DOHH2 (cell line): ENCODE data around the gene INTS6L.
A peak's percentile ranks its signal among the peaks of the same experiment; 100 is the strongest.
"Not testable (repeated sequence)": the region's sequence is repeated elsewhere in the genome, so short reads cannot be mapped to it uniquely, and the experiment has no call there.

ENCODE experiments used
- H3F3A ChIP-seq: fragments of 200-600 bp; sonication (generic), shearing (Covaris generic); 2 replicates; pipeline ENCODE4 v1.6.0; 2016; ENCODE audit warnings: antibody characterized with exemption, mild to moderate bottlenecking; ENCODE audit not compliant: control insufficient read depth, insufficient read depth
- H3K27ac ChIP-seq: fragments of 200-600 bp; sonication (generic); 2 replicates; pipeline ENCODE4 v1.5.1; 2014; ENCODE audit warnings: low read depth, mild to moderate bottlenecking, low read length, moderate library complexity
- H3K27me3 ChIP-seq: fragments of 200-600 bp; sonication (generic); 2 replicates; pipeline ENCODE4 v1.6.1; 2014; ENCODE audit warnings: mild to moderate bottlenecking, low read length, mixed read lengths; ENCODE audit not compliant: control insufficient read depth
- H3K36me3 ChIP-seq: fragments of 200-600 bp; sonication (generic); 2 replicates; pipeline ENCODE4 v1.6.1; 2014; ENCODE audit warnings: mild to moderate bottlenecking, low read length, moderate library complexity, mixed read lengths; ENCODE audit not compliant: control insufficient read depth
- H3K4me1 ChIP-seq: fragments of 200-600 bp; sonication (generic); 2 replicates; pipeline ENCODE4 v1.6.1; 2014; ENCODE audit warnings: mild to moderate bottlenecking, low read length, mixed read lengths; ENCODE audit not compliant: control insufficient read depth
- H3K4me2 ChIP-seq: fragments of 200-600 bp; sonication (generic); 2 replicates; pipeline ENCODE4 v1.6.0; 2014; ENCODE audit warnings: mild to moderate bottlenecking, low read length, moderate library complexity
- H3K4me3 ChIP-seq: fragments of 200-600 bp; sonication (generic); 2 replicates; pipeline ENCODE4 v1.5.1; 2014; ENCODE audit warnings: mild to moderate bottlenecking, low read length, mixed read lengths
- H3K79me2 ChIP-seq: fragments of 200-600 bp; sonication (generic); 2 replicates; pipeline ENCODE4 v1.6.1; 2014; ENCODE audit warnings: mild to moderate bottlenecking, low read length, mixed read lengths; ENCODE audit not compliant: control insufficient read depth
- H3K9me2 ChIP-seq: fragments of 200-600 bp; sonication (generic); replicated peaks from 2 replicates; pipeline ENCODE4 v1.6.1; 2014; ENCODE audit warnings: mild to moderate bottlenecking, low read length, mixed read lengths; ENCODE audit not compliant: control insufficient read depth
- H3K9me3 ChIP-seq: fragments of 200-600 bp; sonication (generic); 2 replicates; pipeline ENCODE4 v1.6.1; 2014; ENCODE audit warnings: antibody characterized with exemption, low read length, mixed read lengths; ENCODE audit not compliant: control insufficient read depth, insufficient read depth
- H4K20me1 ChIP-seq: fragments of 200-600 bp; sonication (generic); 2 replicates; pipeline ENCODE4 v1.6.0; 2014; ENCODE audit warnings: low read depth, mild to moderate bottlenecking, antibody characterized with exemption, low read length, moderate library complexity; ENCODE audit not compliant: control insufficient read depth, insufficient read depth
- EZH2phosphoT487 ChIP-seq: fragments of 200-600 bp; sonication (generic); IDR thresholded peaks from 2 replicates; pipeline ENCODE4 v1.6.1; 2017; ENCODE audit warnings: borderline replicate concordance, mild to moderate bottlenecking, antibody characterized with exemption, low read length, moderate library complexity, mixed read lengths
- TF ChIP-seq, protein P1 (sequence below): fragments of 200-600 bp; sonication (generic); IDR thresholded peaks from one replicate; pipeline ENCODE4 v1.5.1; 2014; ENCODE audit warnings: antibody characterized with exemption, mild to moderate bottlenecking, low read depth, low read length; ENCODE audit not compliant: poor library complexity, severe bottlenecking

Gene INTS6L

DNA sequence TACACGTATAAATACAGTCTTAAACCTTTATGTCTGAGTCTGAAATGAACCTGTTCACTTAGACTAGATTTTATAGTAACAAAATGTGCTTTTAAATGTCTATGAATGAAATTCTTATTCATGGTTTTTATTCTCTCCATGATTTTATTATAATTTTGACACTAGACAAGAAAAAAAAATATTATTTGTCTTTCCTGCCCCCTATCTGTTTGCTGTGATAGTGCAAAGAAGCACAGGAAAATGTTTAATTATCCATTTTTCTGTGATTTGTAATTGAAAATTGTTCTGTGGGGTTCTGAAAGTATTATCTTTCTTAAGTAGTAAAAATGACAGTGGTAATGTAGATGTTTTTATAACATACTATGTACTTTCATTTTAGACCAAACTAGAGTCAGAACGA lies 52.0 kb downstream of the INTS6L start:
- no peaks in the 10 kb centered on the region for H3K27me3 ChIP-seq
- H3K4me2 ChIP-seq: no peak overlapping the region
- H4K20me1 ChIP-seq: no peaks in the 10 kb centered on the region
- no peak for TF ChIP-seq EZH2phosphoT487
- TF ChIP-seq, protein P1, sequence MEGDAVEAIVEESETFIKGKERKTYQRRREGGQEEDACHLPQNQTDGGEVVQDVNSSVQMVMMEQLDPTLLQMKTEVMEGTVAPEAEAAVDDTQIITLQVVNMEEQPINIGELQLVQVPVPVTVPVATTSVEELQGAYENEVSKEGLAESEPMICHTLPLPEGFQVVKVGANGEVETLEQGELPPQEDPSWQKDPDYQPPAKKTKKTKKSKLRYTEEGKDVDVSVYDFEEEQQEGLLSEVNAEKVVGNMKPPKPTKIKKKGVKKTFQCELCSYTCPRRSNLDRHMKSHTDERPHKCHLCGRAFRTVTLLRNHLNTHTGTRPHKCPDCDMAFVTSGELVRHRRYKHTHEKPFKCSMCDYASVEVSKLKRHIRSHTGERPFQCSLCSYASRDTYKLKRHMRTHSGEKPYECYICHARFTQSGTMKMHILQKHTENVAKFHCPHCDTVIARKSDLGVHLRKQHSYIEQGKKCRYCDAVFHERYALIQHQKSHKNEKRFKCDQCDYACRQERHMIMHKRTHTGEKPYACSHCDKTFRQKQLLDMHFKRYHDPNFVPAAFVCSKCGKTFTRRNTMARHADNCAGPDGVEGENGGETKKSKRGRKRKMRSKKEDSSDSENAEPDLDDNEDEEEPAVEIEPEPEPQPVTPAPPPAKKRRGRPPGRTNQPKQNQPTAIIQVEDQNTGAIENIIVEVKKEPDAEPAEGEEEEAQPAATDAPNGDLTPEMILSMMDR: peak; percentile 39
- H3K9me2 ChIP-seq: no peaks in the 10 kb centered on the region
- no peaks in the 10 kb centered on the region for H3K79me2 ChIP-seq
- H3F3A ChIP-seq: no peaks in the 10 kb centered on the region
- no peak overlapping the region for H3K27ac ChIP-seq
- H3K4me3 ChIP-seq: no peak overlapping the region
- H3K9me3 ChIP-seq: no peaks in the 10 kb centered on the region
- H3K36me3 ChIP-seq: no peaks in the 10 kb centered on the region
- H3K4me1 ChIP-seq: no peaks in the 10 kb centered on the region

DNA sequence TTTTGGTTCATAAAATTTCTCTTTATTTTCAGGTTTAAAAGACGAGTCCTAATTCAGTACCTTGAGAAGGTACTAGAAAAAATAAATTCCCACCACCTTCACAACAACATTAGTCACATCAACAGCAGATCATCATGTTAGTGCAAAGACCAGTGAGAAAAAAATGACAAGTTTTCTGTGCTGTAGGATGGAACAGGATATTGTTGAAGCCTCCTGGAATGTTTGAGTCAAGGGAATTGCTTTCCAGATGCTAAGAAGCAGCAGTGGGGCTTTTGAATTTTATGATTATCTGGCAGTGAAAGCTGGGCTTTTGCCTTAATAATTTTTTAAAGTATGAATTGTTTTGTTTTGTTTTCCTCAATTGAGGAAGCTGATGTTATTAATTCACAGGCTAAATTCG lies 61.0 kb downstream of the INTS6L start:
- no peak overlapping the region for H3K27ac ChIP-seq
- TF ChIP-seq, protein P1: no peak
- TF ChIP-seq EZH2phosphoT487: no peak
- H3K4me1 ChIP-seq: no peaks in the 10 kb centered on the region
- no peaks in the 10 kb centered on the region for H3K79me2 ChIP-seq
- H3K36me3 ChIP-seq: no peaks in the 10 kb centered on the region
- H3K4me2 ChIP-seq: no peak overlapping the region
- H3K27me3 ChIP-seq: no peaks in the 10 kb centered on the region
- no peaks in the 10 kb centered on the region for H4K20me1 ChIP-seq
- no peaks in the 10 kb centered on the region for H3K9me3 ChIP-seq
- no peaks in the 10 kb centered on the region for H3K9me2 ChIP-seq
- no peak overlapping the region for H3K4me3 ChIP-seq
- H3F3A ChIP-seq: no peaks in the 10 kb centered on the region

DNA sequence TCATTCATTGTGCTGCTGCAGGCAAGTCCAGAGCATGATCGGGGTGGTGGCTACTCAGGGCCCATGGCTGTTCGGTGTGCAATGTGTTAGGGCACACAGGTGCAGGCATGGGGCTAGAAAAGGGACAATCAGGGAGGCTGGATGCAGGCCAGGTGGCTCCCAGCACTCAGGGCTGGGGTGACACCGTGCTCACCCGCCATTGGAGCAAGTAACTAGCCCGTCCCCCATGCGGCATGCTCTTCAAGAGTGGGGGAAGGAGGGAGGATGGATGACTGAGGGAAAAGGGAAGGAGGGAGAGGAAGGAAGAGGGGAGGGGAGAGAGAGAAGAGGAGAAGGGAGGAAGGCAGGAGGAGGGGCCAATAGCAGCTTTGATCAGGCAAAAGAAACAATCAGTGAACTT lies 64.7 kb downstream of the INTS6L start:
- no peaks in the 10 kb centered on the region for H3K4me1 ChIP-seq
- H3K9me3 ChIP-seq: no peaks in the 10 kb centered on the region
- no peaks in the 10 kb centered on the region for H3F3A ChIP-seq
- H3K27ac ChIP-seq: no peak overlapping the region
- no peaks in the 10 kb centered on the region for H3K79me2 ChIP-seq
- no peaks in the 10 kb centered on the region for H3K36me3 ChIP-seq
- TF ChIP-seq, protein P1: no peak
- no peak for TF ChIP-seq EZH2phosphoT487
- H3K4me3 ChIP-seq: no peak overlapping the region
- no peaks in the 10 kb centered on the region for H3K9me2 ChIP-seq
- no peaks in the 10 kb centered on the region for H3K27me3 ChIP-seq
- H4K20me1 ChIP-seq: no peaks in the 10 kb centered on the region
- no peak overlapping the region for H3K4me2 ChIP-seq

DNA sequence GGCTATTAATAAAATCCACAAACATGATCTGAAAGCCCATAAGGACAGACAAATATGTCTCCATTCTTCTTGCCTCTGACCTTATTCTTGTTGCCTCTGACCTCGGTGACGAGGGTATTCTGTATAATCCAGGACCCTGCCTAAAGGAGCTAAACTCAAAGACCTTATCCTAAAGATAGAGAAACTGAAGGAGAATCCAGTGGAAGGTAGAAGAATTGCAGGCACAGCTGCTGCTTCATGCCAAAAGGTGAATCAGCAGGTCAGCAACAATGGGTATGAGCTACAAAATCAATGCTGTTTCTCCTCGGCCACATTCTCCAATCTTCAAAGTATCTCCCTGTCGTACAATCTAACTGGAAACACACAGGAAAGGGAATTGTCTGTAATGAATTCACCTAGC lies 71.4 kb downstream of the INTS6L start:
- TF ChIP-seq EZH2phosphoT487: no peak
- TF ChIP-seq, protein P1: no peak
- H4K20me1 ChIP-seq: no peaks in the 10 kb centered on the region
- H3K4me2 ChIP-seq: no peak overlapping the region
- H3K27me3 ChIP-seq: no peaks in the 10 kb centered on the region
- no peaks in the 10 kb centered on the region for H3K9me2 ChIP-seq
- H3F3A ChIP-seq: no peaks in the 10 kb centered on the region
- H3K36me3 ChIP-seq: no peaks in the 10 kb centered on the region
- H3K79me2 ChIP-seq: no peaks in the 10 kb centered on the region
- H3K4me1 ChIP-seq: no peaks in the 10 kb centered on the region
- no peaks in the 10 kb centered on the region for H3K9me3 ChIP-seq
- no peak overlapping the region for H3K4me3 ChIP-seq
- no peak overlapping the region for H3K27ac ChIP-seq

DNA sequence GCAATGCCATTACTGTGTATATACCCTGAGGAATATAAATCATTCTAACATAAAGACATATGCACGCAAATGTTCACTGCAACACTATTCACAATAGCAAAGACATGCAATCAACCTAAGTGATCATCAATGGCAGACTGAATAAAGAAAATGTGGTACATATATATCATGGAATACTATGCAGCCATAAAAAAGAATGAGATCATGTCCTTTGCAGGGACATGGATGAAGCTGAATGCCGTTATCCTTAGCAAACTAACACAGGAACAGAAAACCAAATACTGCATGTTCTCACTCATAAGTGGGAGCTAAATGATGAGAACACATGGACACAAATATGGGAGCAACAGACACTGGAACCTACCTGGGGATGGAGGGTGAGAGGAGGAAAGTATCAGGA lies 73.6 kb downstream of the INTS6L start:
- not testable (repeated sequence) for H3K79me2 ChIP-seq, H3K4me3 ChIP-seq, H3K27me3 ChIP-seq, H3K9me3 ChIP-seq, H3K4me1 ChIP-seq, H3K27ac ChIP-seq, H3F3A ChIP-seq, H4K20me1 ChIP-seq, H3K9me2 ChIP-seq, H3K36me3 ChIP-seq, H3K4me2 ChIP-seq
